H4 (cell line): ENCODE results near the gene DNAJB8. TPM values are rescaled to one million over a fixed set of nuclear protein-coding genes. Genes with fewer than 3 reads are reported as not detected.

Experiments
- DNase-seq: peaks from one replicate; pipeline ENCODE4 v3.0.0-alpha.2; 2015; ENCODE audit warnings: low spot score
- total RNA-seq: library from RNA; depleted of rRNA; stranded (reverse); fragments of >200 nt; shearing (Covaris generic); gene quantifications from 2 replicates; pipeline ENCODE4 v1.2.3, GENCODE V29; 2014

The DNAJB8 gene
- total RNA-seq, 1 experiment from 2014 or later, result not detected

- DNase-seq, result no peak
Observed at GRCh38 chr3:128426128-128426921, 40.4 kb downstream of the DNAJB8 start.

- no peak for DNase-seq
Observed at GRCh38 chr3:128425846-128426127, 40.9 kb downstream of the DNAJB8 start.

- DNase-seq, result no peak
Observed at GRCh38 chr3:128425142-128425845, 41.4 kb downstream of the DNAJB8 start.

GRCh38 chr3:128424508-128425069 lies 42.1 kb downstream of the DNAJB8 start:
- no peak for DNase-seq

- DNase-seq, result no peak
Observed at GRCh38 chr3:128423525-128424147, 43.1 kb downstream of the DNAJB8 start.

GRCh38 chr3:128422762-128423524 lies 43.7 kb downstream of the DNAJB8 start:
- DNase-seq, result no peak

- no peak for DNase-seq
Observed at GRCh38 chr3:128421966-128422365, 44.7 kb downstream of the DNAJB8 start.

- DNase-seq, result no peak
Observed at GRCh38 chr3:128421439-128421836, 45.3 kb downstream of the DNAJB8 start.

GRCh38 chr3:128420720-128421438 lies 45.8 kb downstream of the DNAJB8 start:
- DNase-seq, result no peak

- no peak for DNase-seq
Observed at GRCh38 chr3:128420289-128420688, 46.4 kb downstream of the DNAJB8 start.

- DNase-seq, result no peak
Observed at GRCh38 chr3:128419311-128419710, 47.4 kb downstream of the DNAJB8 start.

- DNase-seq, result no peak
Observed at GRCh38 chr3:128418900-128419299, 47.8 kb downstream of the DNAJB8 start.

GRCh38 chr3:128416578-128417211 lies 50.0 kb downstream of the DNAJB8 start:
- peak; percentile 94 for DNase-seq

GRCh38 chr3:128415773-128416577 lies 50.7 kb downstream of the DNAJB8 start:
- no peak for DNase-seq

- DNase-seq, result no peak
Observed at GRCh38 chr3:128415200-128415772, 51.4 kb downstream of the DNAJB8 start.

GRCh38 chr3:128413413-128414205 lies 53.1 kb downstream of the DNAJB8 start:
- no peak for DNase-seq

GRCh38 chr3:128413003-128413370 lies 53.7 kb downstream of the DNAJB8 start:
- DNase-seq, result no peak
